DOHH2 (cell line): ENCODE measurements around the gene CCDC6.

ENCODE experiments used
- H3F3A ChIP-seq: fragments of 200-600 bp; sonication (generic), shearing (Covaris generic); 2 replicates; pipeline ENCODE4 v1.6.0; 2016; ENCODE audit warnings: antibody characterized with exemption, mild to moderate bottlenecking; ENCODE audit not compliant: control insufficient read depth, insufficient read depth
- H3K27ac ChIP-seq: fragments of 200-600 bp; sonication (generic); 2 replicates; pipeline ENCODE4 v1.5.1; 2014; ENCODE audit warnings: low read depth, mild to moderate bottlenecking, low read length, moderate library complexity
- H3K27me3 ChIP-seq: fragments of 200-600 bp; sonication (generic); 2 replicates; pipeline ENCODE4 v1.6.1; 2014; ENCODE audit warnings: mild to moderate bottlenecking, low read length, mixed read lengths; ENCODE audit not compliant: control insufficient read depth
- H3K36me3 ChIP-seq: fragments of 200-600 bp; sonication (generic); 2 replicates; pipeline ENCODE4 v1.6.1; 2014; ENCODE audit warnings: mild to moderate bottlenecking, low read length, moderate library complexity, mixed read lengths; ENCODE audit not compliant: control insufficient read depth
- H3K4me1 ChIP-seq: fragments of 200-600 bp; sonication (generic); 2 replicates; pipeline ENCODE4 v1.6.1; 2014; ENCODE audit warnings: mild to moderate bottlenecking, low read length, mixed read lengths; ENCODE audit not compliant: control insufficient read depth
- H3K4me2 ChIP-seq: fragments of 200-600 bp; sonication (generic); 2 replicates; pipeline ENCODE4 v1.6.0; 2014; ENCODE audit warnings: mild to moderate bottlenecking, low read length, moderate library complexity
- H3K4me3 ChIP-seq: fragments of 200-600 bp; sonication (generic); 2 replicates; pipeline ENCODE4 v1.5.1; 2014; ENCODE audit warnings: mild to moderate bottlenecking, low read length, mixed read lengths
- H3K79me2 ChIP-seq: fragments of 200-600 bp; sonication (generic); 2 replicates; pipeline ENCODE4 v1.6.1; 2014; ENCODE audit warnings: mild to moderate bottlenecking, low read length, mixed read lengths; ENCODE audit not compliant: control insufficient read depth
- H3K9me2 ChIP-seq: fragments of 200-600 bp; sonication (generic); replicated peaks from 2 replicates; pipeline ENCODE4 v1.6.1; 2014; ENCODE audit warnings: mild to moderate bottlenecking, low read length, mixed read lengths; ENCODE audit not compliant: control insufficient read depth
- H3K9me3 ChIP-seq: fragments of 200-600 bp; sonication (generic); 2 replicates; pipeline ENCODE4 v1.6.1; 2014; ENCODE audit warnings: antibody characterized with exemption, low read length, mixed read lengths; ENCODE audit not compliant: control insufficient read depth, insufficient read depth
- H4K20me1 ChIP-seq: fragments of 200-600 bp; sonication (generic); 2 replicates; pipeline ENCODE4 v1.6.0; 2014; ENCODE audit warnings: low read depth, mild to moderate bottlenecking, antibody characterized with exemption, low read length, moderate library complexity; ENCODE audit not compliant: control insufficient read depth, insufficient read depth
- EZH2phosphoT487 ChIP-seq: fragments of 200-600 bp; sonication (generic); IDR thresholded peaks from 2 replicates; pipeline ENCODE4 v1.6.1; 2017; ENCODE audit warnings: borderline replicate concordance, mild to moderate bottlenecking, antibody characterized with exemption, low read length, moderate library complexity, mixed read lengths
- TF ChIP-seq, protein P1 (sequence below): fragments of 200-600 bp; sonication (generic); IDR thresholded peaks from one replicate; pipeline ENCODE4 v1.5.1; 2014; ENCODE audit warnings: antibody characterized with exemption, mild to moderate bottlenecking, low read depth, low read length; ENCODE audit not compliant: poor library complexity, severe bottlenecking

Gene CCDC6

DNA sequence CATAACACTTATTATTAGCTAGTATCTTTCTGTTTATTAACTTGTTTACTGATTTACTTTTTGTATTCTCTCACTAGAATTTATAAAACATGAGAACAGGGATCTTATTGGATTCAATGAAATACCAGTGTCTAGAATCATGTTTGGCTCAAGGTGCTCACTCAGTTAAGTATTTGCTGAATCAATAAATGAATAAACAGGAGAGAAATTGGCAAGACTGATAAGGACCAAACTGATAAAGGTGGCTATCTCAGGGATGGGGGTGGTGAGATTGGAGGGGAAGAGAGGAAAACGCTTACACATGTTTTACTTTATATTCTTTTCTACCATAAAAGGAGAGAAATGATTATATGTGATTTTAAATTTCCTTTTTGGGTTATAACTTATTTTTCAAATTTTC lies 43.3 kb upstream of the CCDC6 start:
- Histone ChIP-seq H3K79me2 (no peaks in the 10 kb centered on the region), H3K36me3 (no peaks in the 10 kb centered on the region), H3K9me3 (no peaks in the 10 kb centered on the region), H3K4me1 (no peaks in the 10 kb centered on the region), H3K27ac (no peak overlapping the region), H4K20me1 (no peaks in the 10 kb centered on the region), H3K9me2 (no peaks in the 10 kb centered on the region), H3K4me2 (no peak overlapping the region), H3K27me3 (no peaks in the 10 kb centered on the region), H3K4me3 (no peak overlapping the region), H3F3A (no peaks in the 10 kb centered on the region)
- TF ChIP-seq, protein P1, sequence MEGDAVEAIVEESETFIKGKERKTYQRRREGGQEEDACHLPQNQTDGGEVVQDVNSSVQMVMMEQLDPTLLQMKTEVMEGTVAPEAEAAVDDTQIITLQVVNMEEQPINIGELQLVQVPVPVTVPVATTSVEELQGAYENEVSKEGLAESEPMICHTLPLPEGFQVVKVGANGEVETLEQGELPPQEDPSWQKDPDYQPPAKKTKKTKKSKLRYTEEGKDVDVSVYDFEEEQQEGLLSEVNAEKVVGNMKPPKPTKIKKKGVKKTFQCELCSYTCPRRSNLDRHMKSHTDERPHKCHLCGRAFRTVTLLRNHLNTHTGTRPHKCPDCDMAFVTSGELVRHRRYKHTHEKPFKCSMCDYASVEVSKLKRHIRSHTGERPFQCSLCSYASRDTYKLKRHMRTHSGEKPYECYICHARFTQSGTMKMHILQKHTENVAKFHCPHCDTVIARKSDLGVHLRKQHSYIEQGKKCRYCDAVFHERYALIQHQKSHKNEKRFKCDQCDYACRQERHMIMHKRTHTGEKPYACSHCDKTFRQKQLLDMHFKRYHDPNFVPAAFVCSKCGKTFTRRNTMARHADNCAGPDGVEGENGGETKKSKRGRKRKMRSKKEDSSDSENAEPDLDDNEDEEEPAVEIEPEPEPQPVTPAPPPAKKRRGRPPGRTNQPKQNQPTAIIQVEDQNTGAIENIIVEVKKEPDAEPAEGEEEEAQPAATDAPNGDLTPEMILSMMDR: no peak
- TF ChIP-seq EZH2phosphoT487: no peak

DNA sequence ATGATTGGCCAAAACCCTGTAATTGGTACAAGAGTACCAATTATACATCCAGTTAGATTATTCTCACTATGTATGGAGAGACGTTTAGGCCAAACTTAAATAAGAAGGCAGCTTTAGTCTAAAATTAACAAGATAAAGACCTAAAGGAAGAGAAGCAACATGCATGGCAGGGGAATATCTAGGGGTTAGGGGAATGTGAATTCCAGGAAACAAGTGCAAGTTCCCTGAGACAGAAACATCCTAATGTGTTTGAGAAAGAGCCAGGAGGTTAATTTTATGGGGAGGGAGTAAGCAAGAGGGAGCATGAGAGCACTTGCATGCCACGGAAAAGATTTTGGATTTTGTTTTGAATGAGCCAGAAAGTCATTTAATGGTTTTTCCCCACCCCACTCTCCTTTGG lies 39.6 kb upstream of the CCDC6 start:
- Histone ChIP-seq H3K27ac (no peak overlapping the region), H3F3A (no peaks in the 10 kb centered on the region), H3K4me1 (no peaks in the 10 kb centered on the region), H4K20me1 (no peaks in the 10 kb centered on the region), H3K4me3 (no peak overlapping the region), H3K4me2 (no peak overlapping the region), H3K36me3 (no peaks in the 10 kb centered on the region), H3K79me2 (no peaks in the 10 kb centered on the region), H3K9me2 (no peaks in the 10 kb centered on the region), H3K9me3 (no peaks in the 10 kb centered on the region), H3K27me3 (no peaks in the 10 kb centered on the region)
- TF ChIP-seq EZH2phosphoT487: no peak
- TF ChIP-seq, protein P1: no peak

DNA sequence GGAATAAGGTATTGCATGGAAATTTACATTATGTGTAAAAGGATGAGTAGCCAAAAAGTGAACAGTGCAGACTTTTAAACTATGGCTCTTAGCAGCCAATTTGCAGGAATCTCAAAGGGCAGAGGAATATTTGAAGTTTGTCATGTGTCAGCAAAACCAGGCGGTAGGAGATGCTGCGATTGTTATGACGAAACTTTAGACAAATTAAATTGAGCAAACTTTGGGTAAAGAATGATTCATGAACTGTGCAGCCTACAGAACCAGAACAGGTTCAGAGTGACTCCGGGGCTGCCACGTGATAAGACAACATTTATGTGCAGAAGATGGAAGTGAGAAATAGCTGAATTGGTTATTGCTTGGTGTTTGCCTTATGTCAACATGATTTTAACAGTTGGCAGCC lies 39.2 kb upstream of the CCDC6 start:
- Histone ChIP-seq H3K4me2 (no peak overlapping the region), H3K4me1 (no peaks in the 10 kb centered on the region), H4K20me1 (no peaks in the 10 kb centered on the region), H3F3A (no peaks in the 10 kb centered on the region), H3K27ac (no peak overlapping the region), H3K4me3 (no peak overlapping the region), H3K9me3 (no peaks in the 10 kb centered on the region), H3K27me3 (no peaks in the 10 kb centered on the region), H3K36me3 (no peaks in the 10 kb centered on the region), H3K79me2 (no peaks in the 10 kb centered on the region), H3K9me2 (no peaks in the 10 kb centered on the region)
- TF ChIP-seq EZH2phosphoT487: no peak
- TF ChIP-seq, protein P1: no peak

DNA sequence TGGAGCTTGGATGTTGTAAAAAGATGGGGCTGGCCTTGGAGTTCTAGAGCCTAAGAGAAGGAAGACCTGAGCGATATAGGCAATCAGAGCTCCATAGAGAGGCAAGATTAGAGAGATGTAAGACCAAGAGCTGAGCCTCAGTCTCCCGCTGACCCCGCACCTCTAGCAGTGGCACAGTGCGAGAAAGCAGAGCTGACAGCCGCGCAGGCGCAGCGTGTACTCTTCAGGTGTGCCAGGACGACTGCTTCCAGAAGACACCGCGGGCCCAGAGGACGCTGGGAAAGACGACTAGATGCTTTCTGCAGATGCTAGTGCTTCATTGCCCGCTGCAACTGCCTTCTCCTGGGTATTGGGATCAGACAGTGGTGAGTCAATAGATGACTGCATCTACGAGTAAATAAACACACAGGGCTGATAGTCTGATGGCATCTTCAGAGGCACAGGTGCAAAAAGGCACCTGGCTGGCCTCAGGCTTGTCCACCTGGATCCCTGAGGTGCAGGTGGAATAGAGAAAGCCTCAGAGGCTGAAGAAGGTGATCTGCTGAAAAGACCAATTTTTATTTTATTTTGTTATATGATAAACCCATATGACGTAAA lies 38.1 kb upstream of the CCDC6 start:
- H3K4me1 ChIP-seq: no peaks in the 10 kb centered on the region
- H3F3A ChIP-seq: no peaks in the 10 kb centered on the region
- no peaks in the 10 kb centered on the region for H3K9me2 ChIP-seq
- H3K4me3 ChIP-seq: no peak overlapping the region
- TF ChIP-seq EZH2phosphoT487: no peak
- H4K20me1 ChIP-seq: no peaks in the 10 kb centered on the region
- H3K27me3 ChIP-seq: no peaks in the 10 kb centered on the region
- no peaks in the 10 kb centered on the region for H3K9me3 ChIP-seq
- no peaks in the 10 kb centered on the region for H3K79me2 ChIP-seq
- H3K27ac ChIP-seq: no peak overlapping the region
- H3K36me3 ChIP-seq: no peaks in the 10 kb centered on the region
- no peak overlapping the region for H3K4me2 ChIP-seq
